AG04450 (cell line): ENCODE results near the gene SLC4A2. TPM values are rescaled to one million over a fixed set of nuclear protein-coding genes. Genes with fewer than 3 reads are reported as not detected.

Experiments used
- CTCF ChIA-PET: fragments of 300-600, 350-600 bp; formaldehyde crosslinking; extraction: SDS; loops from one replicate; lab custom pipeline; 2022; ENCODE audit warnings: antibody characterized with exemption, inconsistent platforms; lab: Charles Lee
- POLR2A ChIA-PET: fragments of 350-600 bp; formaldehyde crosslinking; extraction: SDS; loops from one replicate; lab custom pipeline; 2021; ENCODE audit warnings: antibody characterized with exemption, inconsistent platforms; lab: Yijun Ruan, JAX
- DNase-seq: peaks from one replicate; pipeline ENCODE4 v3.0.0-alpha.2; 2011; ENCODE audit warnings: low read depth, low spot score
- H3K27ac ChIP-seq: one replicate; pipeline ENCODE4 v1.5.1; 2012; ENCODE audit warnings: low read depth, low read length, control low read depth
- H3K27me3 ChIP-seq: one replicate; pipeline ENCODE4 v1.6.0; 2012; ENCODE audit warnings: low read length; ENCODE audit not compliant: control insufficient read depth, insufficient read depth
- H3K4me3 ChIP-seq: 2 replicates; pipeline ENCODE4 v1.5.1; 2011; ENCODE audit warnings: mild to moderate bottlenecking, low read depth, low read length, control low read depth
- H3K9me3 ChIP-seq: 2 replicates; pipeline ENCODE4 v1.5.1; 2012; ENCODE audit warnings: low read length; ENCODE audit not compliant: control insufficient read depth, insufficient read depth
- CTCF ChIP-seq: IDR thresholded peaks from 2 replicates; pipeline ENCODE4 v1.5.1; 2011; ENCODE audit warnings: low read depth, low read length, control low read depth, inconsistent platforms
- polyA plus RNA-seq: library from polyadenylated mRNA; depleted of rRNA; stranded (reverse); fragments of >200 nt; gene quantifications from 2 replicates; pipeline ENCODE4 v1.2.3, GENCODE V29; 2011

SLC4A2 gene
- polyA plus RNA-seq, 1 experiment = 40.5 TPM

GRCh38 chr7:151066273-151066974, 7.0 kb downstream of the SLC4A2 start:
- no peaks in the 10 kb centered on the region; the same call in 1 of the 2 replicates for H3K9me3 ChIP-seq
- no peak overlapping the region for H3K4me3 ChIP-seq
- H3K27me3 ChIP-seq = no peaks in the 10 kb centered on the region
- POLR2A ChIA-PET = no interaction called here
- TF ChIP-seq CTCF = no peak
- H3K27ac ChIP-seq = no peak overlapping the region
- DNase-seq = no peak
- CTCF ChIA-PET = interaction anchor here (1.1 kb wide), 1 partner anchor 44 kb away, joined by 3 read pairs; no protein-coding TSS in a partner anchor

- ChIA-PET POLR2A (interaction anchor here (0.7 to 1.4 kb wide), 2 partner anchors 12 to 21 kb away, joined by 3 to 6 read pairs; partner anchors contain the start of gene FASTK), CTCF (interaction anchor here (0.8 kb wide), 1 partner anchor 56 kb away, joined by 3 read pairs; no protein-coding TSS in a partner anchor)
- peak overlapping the region; percentile 31 for H3K27ac ChIP-seq
- no peak for TF ChIP-seq CTCF
- no peak overlapping the region for H3K4me3 ChIP-seq
- no peaks in the 10 kb centered on the region for H3K27me3 ChIP-seq
- no peaks in the 10 kb centered on the region; the same call in 1 of the 2 replicates for H3K9me3 ChIP-seq
- no peak for DNase-seq
Observed at GRCh38 chr7:151068069-151068773, 8.8 kb downstream of the SLC4A2 start.

- no peak overlapping the region for H3K27ac ChIP-seq
- H3K4me3 ChIP-seq = no peak overlapping the region
- H3K27me3 ChIP-seq = no peaks in the 10 kb centered on the region
- no peak for DNase-seq
- no peaks in the 10 kb centered on the region; the same call in 1 of the 2 replicates for H3K9me3 ChIP-seq
- TF ChIP-seq CTCF = no peak
- ChIA-PET CTCF (interaction anchor here (0.6 kb wide), 1 partner anchor 96 kb away, joined by 3 read pairs; no protein-coding TSS in a partner anchor), POLR2A (no interaction called here)
Observed at GRCh38 chr7:151069841-151070573, 10.6 kb downstream of the SLC4A2 start.

- H3K9me3 ChIP-seq = no peaks in the 10 kb centered on the region; the same call in 1 of the 2 replicates
- ChIA-PET CTCF (no interaction called here), POLR2A (no interaction called here)
- no peaks in the 10 kb centered on the region for H3K27me3 ChIP-seq
- no peak for TF ChIP-seq CTCF
- H3K27ac ChIP-seq = no peak overlapping the region
- H3K4me3 ChIP-seq = no peak overlapping the region
- no peak for DNase-seq
Observed at GRCh38 chr7:151070574-151070960, 11.2 kb downstream of the SLC4A2 start.
